Activated CD4-positive, alpha-beta T cell treated with anti-CD3 and anti-CD28 coated beads for 48 hours (primary cell): ENCODE measurements around the gene DUSP23.
A peak's percentile ranks its signal among the peaks of the same experiment; 100 is the strongest.

Source experiments
- DNase-seq: peaks from one replicate; pipeline ENCODE4 v3.0.0-alpha.2; 2020

DUSP23 gene

DNA sequence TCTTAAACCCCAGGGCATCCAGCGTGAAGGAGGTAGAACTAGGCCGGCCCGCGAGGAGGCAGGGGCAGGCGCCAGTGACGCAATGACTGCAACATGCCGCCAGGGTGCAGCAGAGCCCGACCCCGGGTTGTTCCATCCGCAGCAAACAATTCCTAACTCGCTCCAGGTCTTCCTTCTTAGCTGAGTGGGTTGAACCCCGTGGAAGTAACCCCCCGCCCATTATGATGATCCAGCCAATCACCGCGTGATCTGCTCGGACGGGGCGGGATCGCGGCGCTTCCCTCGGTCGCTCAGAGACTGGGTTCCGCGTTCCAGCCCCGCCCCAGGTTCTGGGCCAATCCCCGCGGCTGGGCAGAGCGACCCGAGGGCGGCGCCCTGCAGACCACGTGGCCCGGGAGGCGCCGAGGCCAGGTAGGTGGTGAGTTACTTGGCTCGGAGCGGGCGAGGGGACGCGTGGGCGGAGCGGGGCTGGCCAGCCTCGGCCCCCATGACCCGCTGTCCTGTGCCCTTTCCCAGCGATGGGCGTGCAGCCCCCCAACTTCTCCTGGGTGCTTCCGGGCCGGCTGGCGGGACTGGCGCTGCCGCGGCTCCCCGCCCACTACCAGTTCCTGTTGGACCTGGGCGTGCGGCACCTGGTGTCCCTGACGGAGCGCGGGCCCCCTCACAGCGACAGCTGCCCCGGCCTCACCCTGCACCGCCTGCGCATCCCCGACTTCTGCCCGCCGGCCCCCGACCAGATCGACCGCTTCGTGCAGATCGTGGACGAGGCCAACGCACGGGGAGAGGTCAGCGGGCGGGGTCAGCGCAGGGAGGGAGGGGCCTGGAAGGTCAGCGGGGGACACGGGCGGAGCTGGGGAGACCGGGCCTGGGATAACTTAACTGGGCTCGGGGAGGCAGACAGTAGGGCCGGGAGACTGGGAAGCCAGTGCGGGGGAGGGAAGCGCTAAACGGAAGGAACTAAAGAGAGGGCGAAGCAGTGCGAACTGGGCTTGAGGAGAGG lies at the start of gene DUSP23:
Gene DUSP23, plus strand, starts transcription at position 380 of the 1,000 bp plus-strand sequence. Its CDS starts 139 bp downstream, at position 519.
- peak; percentile 97 for DNase-seq

DNA sequence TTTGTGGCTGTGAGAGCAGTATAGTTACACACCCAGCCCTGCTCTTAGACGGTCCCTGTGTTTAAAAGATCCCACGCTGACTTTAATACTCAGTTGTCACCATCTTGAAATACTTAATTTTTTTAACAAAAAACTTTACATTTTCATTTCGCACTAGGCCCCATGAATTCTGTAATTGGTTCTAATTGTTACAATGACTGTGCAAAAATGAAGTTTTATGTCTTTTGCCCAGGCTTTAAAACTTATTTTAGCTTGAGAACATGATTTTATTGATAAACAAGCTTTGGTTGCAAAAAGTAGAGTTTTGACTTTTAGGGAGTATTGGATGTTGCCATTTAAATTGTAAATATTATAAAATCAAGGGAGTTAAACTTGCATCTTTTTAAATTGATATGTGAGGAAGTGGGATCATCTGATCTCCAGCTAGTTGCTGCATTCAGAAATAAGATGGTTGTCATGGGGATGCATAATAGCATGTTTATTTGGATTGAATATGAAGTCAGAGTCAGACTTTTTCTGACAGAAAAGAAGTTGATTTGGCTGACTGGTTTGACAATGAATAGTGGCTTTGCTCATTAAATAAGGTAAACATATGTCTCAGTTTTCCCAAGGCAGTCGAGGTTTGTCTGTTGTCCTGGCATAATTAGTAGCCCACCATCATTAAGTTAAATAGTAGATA lies 43.4 kb upstream of the DUSP23 start:
- no peak for DNase-seq

DNA sequence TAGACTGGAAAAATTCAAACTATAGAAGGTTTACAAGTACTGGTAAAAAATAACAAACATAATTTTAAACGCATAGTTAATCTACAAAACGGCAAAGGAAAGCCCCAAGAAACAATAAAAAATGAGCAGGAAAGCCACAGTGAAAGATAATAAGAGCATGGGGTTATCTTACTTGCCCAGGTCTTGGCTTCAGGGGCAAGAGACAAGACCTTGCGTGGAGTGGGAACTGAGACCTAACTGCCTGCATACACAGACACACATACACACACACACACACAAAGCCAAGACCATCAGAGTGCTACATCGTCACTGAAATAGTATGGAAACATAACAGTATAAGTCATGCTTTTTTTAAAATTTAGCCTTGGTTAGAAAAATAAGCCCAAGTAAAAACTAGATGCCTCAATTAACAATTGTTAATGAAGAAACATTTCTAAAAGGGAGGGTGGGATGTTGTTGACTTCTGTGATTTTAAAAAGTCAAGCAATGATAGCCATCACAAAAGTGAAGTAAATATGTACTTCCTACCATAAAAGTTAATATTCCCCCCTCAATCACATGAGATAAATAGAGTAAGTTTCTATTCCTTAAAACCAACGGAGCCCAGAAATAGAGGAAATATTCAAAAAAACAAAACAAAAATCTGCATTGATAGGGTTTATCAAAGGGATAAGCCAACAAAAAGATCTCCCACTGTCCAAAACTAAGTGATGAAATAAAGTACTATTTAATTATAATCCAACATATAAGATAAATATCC lies 36.9 kb upstream of the DUSP23 start:
- DNase-seq = no peak

DNA sequence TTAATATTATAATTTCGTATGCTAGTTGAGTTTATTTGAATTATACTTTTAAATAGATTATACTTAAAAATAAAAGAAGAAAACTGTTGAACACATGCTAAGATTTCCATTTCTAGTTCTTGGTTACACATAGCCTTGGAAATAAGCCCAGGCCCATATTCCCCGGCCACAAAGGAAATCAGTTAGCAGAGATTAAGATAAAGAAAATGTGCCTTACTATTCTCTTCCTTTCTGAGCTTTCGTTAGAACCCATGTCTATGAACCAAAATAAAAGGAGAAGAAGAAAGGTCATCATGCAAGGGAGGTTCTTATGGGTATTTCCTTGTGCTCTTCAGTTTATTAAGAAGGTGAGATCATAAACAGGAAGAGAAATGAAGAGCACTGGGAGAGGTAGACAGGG lies 34.1 kb upstream of the DUSP23 start:
- DNase-seq = no peak

DNA sequence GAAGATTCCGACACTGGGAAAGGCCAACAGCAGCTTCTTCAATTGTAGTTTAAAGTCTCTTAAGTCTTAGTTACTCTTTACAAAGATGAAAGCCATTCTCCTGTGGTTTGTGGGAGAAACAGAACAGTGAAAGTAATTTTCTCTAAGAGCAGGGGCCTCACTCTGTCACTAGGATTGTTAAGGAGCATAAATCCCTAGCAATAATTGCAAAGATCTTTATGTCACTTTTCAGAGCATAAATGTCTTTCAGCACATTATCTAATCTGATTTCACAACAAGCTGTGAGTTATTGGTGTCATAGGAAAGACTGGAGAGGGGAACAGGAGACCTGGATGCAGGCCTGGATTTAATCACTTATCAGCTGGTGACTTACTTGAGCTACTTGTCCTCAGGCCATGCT lies 32.4 kb upstream of the DUSP23 start:
- DNase-seq = no peak

DNA sequence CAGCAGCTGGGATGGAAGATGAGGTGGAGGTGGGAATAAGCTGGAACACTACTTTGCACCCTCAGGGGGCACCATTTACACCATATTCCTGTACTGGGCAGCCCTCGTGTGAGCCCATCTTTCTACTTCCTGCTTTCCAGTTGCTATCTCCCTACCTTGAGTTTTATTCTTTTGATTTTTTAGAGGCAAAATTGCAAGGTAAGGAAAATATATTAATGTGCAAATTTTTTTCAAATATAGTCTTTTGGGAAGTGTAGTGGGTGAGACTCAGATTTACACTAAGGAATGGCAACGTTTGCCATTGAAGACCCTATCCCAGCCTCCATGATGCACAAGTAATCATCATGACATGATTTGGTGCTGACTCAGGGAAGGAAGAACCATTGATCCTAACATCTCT lies 31.1 kb upstream of the DUSP23 start:
- DNase-seq = no peak

DNA sequence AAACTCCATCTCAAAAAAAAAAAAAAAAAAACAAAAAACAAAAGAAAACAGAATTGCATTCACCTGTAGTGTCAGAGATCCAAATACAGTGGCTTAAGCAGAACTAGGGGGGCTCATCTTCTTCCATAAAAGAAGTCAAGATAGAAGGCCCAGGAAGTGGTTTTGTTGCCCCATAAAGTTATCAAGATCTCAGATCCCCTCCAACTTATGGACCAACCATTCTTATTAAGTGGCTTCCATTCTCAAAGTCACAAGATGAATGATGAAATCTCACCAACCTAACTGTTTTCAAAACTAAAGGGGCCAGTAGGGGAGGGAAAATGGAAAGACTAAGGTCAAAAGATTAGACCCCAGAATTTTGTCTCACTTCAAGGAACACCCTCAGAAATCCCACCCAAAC lies 30.1 kb upstream of the DUSP23 start:
- DNase-seq = no peak

GRCh38 chr1:159751031-159751430 lies 29.7 kb upstream of the DUSP23 start:
- no peak for DNase-seq

DNA sequence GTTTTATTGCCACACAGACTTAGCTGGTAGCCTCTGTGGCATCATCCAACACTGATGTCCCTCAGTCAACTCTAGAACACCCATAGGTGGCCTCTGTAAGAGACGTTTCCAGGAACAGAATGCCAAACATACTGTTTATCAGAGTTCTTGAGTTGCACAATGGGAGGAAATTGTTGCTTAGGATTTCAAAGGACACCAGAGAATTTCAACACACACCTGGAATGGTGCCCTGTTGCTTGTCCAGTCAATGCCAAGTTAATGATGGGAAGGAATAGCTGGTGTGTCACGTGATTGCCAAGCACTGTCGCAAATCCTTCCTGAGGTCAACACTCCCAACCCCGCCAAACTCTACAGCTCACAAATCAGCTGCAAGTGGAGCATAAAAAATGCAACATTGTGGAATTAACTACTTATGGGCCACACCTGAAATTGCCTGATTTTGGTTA lies 28.6 kb upstream of the DUSP23 start:
- no peak for DNase-seq

- DNase-seq = no peak
Measured at GRCh38 chr1:159753386-159753785, 27.4 kb upstream of the DUSP23 start.

- no peak for DNase-seq
Measured at GRCh38 chr1:159755451-159756007, 25.2 kb upstream of the DUSP23 start.

DNA sequence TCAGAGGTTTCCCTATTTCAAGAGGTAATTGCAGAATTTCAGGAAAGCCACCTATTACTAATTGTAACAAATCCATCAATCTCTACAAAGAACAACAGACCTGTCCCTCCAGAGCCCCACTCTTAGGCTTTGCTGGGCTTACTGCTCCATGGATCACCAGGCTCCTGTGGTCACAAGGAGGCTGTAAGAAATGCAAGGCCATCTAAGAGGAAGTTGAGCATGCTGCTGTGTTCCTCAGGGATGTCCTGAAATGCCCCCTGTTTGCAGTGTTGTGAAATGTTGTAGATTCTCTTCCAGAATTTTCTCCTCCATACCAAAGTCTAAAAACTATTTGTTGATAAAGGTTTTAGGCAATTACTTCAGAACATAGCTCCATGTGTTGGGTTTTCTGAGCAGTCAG lies 24.4 kb upstream of the DUSP23 start:
- DNase-seq = no peak

- DNase-seq = no peak
Measured at GRCh38 chr1:159763686-159764085, 17.1 kb upstream of the DUSP23 start.

- no peak for DNase-seq
Measured at GRCh38 chr1:159765806-159766205, 15.0 kb upstream of the DUSP23 start.

GRCh38 chr1:159771127-159771895 lies 9.5 kb upstream of the DUSP23 start:
- DNase-seq = no peak

DNA sequence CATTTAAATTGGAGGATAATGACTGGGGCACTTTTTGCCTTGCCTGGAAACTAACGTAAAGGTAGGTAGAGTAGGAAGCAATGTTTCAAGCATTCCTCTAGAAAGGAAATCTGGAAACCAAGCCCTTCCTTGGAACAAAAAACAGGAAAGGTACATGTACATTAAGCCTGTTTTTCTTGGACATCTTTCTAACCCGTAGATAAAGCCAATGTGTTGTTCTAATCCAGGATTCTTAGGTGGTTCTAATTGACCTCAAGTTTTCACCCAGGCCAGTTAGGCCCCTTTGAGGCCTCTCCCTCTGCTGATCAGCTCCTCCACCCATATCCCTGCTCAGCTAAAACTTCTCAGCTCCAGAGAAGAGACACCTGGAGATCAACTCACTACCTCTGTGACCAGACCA lies 6.3 kb upstream of the DUSP23 start:
- no peak for DNase-seq

DNA sequence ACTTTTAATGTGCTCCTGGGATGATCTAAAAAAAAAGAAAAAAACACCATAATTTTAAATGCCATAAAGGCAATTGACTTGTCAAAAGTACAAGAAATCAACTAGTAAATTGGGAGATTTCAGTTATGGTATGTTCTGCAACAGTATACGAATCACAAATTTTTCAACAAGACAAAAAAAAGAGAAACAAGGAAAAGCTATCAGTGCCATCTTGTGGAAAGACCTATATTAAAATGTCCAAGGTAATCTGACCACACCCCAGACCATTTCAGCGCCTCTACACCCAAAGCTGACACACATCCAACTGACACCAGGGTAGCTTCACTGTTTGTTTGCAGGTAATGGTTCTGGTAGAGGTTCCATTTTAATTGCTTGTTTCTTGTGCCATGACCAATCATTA lies 5.0 kb upstream of the DUSP23 start:
- no peak for DNase-seq

DNA sequence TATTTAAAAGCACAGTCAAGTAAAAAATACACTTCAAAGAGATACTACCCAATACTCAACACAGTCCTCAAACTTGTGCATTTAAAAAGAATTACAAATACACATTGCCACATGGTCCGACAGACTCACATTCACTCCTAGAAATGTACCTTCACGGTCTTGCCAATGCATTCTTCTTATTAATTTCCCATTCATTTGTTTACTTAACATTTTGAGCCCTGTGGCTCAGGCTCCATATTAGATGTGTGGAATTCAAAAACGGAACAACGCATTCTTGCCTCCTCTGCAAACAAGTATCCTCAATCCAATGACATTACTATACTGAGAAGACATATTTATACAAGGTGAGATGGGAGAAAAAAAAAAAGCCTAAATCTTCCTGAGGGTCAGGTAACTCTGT lies 2.5 kb upstream of the DUSP23 start:
- DNase-seq = no peak

DNA sequence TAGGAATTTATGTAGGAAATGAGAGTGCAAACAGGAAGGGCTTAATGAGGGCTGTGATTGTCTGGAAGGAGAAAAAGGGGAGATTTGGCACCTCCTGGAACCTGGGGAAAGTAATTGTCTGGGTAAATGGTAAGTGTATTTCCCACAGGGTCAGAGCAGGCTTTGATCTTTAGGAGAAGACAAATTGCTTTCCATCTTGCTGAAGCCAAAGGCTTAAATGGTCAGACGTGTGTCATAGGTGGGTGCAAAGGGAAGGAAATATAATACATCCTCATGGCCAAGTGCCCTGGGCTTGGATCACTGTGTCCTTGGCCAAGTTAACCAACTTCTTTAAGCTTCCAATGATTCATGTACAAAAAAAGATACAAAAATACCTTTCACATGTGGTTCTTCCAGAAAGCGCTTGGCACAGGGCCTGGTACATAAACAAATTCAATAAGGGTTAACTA lies 1.3 kb upstream of the DUSP23 start:
- no peak for DNase-seq

DNA sequence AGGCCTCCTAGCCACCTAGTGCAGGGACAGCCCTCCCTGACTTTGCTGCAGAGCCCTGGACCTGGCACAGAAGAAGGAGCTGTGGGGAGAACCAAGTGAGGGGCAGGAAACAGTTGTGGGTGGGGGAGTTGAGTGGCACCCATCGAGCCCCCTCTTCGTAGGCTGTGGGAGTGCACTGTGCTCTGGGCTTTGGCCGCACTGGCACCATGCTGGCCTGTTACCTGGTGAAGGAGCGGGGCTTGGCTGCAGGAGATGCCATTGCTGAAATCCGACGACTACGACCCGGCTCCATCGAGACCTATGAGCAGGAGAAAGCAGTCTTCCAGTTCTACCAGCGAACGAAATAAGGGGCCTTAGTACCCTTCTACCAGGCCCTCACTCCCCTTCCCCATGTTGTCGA lies 1.2 kb downstream of the DUSP23 start:
- no peak for DNase-seq

DNA sequence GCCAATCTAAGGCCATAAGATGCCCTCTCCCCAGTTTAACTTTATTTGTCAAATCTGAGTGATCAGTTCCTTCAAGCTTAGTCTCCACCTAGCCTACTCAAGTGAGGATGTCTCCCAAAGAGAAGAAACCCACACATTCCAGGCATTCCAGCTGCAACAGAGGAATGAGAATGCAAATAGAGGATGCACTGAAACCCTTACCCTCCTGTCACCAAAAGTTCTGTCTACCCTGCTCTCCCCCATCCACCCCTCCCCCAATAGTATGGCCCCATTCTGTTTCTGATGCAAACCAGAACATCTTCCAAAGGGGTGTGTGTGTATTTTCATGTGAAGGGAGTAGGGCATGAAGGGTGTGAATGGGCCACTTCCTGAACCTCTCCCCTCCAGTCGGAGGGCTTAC lies 3.0 kb downstream of the DUSP23 start:
- DNase-seq = no peak

DNA sequence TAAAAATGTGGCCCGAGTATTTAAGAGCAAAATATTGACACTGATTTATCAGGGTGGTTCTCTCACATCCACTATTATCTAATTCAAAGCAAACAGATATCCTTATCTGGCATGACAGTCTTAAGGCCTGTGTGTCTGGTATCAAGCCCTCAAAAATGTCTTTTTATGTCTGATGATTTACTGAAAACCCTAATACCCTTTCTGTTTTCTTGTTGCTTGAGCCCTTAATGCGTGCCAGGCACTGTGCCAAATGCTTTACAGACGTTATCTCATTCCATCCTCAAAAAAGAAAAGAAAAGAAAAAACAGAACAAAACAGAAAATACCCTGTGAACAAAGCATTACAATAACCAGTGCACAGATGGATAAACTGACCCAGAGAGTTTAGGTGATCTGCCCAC lies 5.7 kb downstream of the DUSP23 start:
- no peak for DNase-seq
